Astrocyte of the hippocampus (primary cell): ENCODE data around the gene TBX19.

ENCODE experiments used
- DNase-seq: peaks from one replicate; pipeline ENCODE4 v3.0.0; 2011; ENCODE audit warnings: low read depth, low spot score

The TBX19 gene

GRCh38 chr1:168281603-168282325 lies 1.1 kb downstream of the TBX19 start:
- no peak for DNase-seq

GRCh38 chr1:168285521-168285790 lies 4.8 kb downstream of the TBX19 start:
- peak; percentile 60 for DNase-seq

- DNase-seq = no peak
Measured at GRCh38 chr1:168285971-168286927, 5.6 kb downstream of the TBX19 start.

DNA sequence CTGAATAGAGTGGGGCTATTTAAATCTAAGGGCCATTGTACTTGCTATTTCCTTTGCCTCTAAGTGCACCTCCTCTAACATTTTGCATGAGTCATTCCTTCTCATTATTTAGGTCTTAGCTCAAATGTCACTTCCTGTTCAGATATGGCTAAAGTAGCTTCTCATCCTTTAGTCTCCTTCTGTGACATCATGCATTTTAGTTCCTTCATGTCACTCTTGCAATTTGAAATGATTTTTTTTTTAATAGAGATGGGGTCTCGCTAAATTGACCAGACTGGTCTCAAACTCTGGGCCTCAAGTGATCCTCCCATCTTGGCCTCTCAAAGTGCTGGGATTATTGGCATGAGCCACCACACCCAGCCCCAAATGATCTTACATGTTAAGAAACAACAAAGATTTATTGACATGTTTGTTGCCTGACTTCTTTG lies 6.6 kb downstream of the TBX19 start:
- DNase-seq = peak; percentile 32

- no peak for DNase-seq
Measured at GRCh38 chr1:168288311-168289052, 7.8 kb downstream of the TBX19 start.

DNA sequence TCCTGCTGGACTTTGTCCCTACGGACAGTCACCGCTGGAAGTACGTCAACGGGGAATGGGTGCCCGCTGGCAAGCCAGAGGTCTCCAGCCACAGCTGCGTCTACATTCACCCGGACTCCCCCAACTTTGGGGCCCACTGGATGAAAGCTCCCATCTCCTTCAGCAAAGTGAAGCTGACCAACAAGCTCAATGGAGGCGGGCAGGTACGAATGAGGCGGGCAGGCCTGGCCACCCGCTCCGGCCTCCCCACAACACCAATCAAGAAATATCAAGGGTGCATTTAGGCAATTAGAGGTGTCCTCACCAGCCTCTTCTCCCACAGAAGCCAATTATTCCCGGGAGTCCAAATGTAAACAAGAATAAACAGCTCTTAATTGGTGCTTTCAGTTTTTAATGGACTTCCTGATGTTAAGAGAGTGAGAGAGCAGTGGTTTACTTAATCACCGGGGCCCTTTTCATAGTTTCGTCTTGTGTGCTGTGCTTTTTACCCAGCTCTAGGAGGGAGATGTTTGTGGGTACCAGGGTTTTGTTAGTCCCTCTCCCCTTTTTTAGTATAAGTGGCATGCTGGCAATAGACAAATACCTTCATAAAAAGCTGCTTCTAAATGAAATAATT lies 10.7 kb downstream of the TBX19 start:
- no peak for DNase-seq

GRCh38 chr1:168293356-168293755 lies 12.7 kb downstream of the TBX19 start:
- DNase-seq = no peak

DNA sequence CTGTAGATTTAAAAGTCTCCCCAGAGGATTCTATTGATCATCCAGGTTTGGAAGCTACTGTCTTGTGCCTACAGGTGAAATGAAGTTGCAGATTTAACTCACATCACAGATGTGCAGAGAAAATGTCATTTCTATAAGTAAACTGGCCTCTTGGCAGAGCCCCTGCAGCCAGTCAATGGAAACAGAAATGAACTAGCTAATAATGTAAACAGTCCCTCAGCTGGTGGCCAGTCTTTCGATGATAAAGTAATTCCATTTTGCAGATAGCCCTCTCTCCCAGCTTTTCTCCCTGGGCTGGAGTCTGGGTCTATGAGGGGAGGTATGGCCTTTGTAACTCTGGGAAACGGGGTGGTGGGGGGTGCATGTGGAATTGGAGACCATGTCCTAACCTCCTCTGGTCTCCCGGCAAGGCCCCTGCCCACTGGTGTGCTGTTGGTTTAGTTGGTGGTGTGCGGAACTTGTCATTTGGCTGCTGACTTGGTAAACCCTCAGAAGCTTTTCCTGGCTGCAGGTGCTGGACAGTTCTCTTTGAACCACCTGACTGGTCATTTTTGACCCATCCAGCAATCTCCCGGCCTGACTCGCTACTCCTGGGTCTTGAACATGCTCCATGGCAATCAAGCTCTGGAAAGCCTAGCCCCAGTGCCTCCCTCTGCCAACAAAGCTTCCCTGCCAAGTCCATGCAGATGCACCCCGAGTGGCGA lies 14.9 kb downstream of the TBX19 start:
- no peak for DNase-seq

DNA sequence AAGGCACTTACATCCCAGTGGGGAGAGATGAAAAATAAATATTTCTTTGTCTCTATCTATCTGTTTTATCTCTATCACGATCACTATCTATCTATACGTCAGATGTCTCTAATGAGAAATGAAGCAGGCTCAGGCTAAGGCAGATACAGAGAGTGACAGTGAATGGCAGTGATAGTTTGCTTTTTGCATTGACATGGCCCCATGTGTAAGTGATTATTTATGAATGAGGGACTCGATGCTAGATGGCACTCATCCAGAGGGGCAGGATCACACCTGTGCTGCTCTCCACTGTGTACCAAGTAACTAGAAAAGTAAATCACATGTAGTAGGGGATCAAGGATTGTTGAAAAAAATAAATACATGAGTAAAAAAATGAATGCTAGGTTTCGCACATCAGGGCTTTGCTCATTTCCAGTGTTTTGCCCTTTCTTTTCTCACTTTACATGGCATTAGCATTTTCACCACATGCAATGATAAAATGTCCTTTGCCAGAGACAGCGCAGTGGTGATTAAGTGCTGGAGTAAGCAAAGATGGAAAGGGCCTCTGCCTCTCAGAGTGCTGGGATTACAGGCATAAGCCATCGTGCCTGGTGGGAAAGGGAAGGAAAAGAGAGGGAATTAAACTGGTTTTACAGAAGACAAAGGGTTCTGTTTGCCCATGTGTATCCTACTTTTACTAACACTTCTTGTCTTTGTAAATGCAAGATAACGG lies 16.5 kb downstream of the TBX19 start:
- DNase-seq = no peak

- no peak for DNase-seq
Measured at GRCh38 chr1:168298446-168298845, 17.8 kb downstream of the TBX19 start.

DNA sequence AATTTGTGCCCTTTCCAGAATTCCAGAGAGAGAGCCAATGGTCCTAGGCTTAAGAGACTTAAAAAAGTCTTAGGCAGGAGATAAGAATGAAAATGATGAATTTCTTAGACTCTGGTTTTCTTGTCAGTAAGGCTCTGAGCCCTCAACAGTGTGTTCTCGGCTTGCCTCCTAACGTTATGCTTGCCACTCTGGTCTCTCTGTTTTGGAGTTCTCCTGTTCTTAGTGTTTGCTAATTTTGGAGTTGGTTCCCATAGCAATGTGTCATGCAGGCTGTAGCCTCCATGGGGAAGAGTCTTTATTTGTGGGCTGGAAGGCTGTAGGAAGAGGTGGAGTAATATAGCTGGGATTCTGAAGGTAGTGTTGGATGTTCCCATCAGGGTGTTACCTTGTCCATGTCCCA lies 19.9 kb downstream of the TBX19 start:
- no peak for DNase-seq

- DNase-seq = peak; percentile 79
Measured at GRCh38 chr1:168301664-168302320, 21.1 kb downstream of the TBX19 start.

DNA sequence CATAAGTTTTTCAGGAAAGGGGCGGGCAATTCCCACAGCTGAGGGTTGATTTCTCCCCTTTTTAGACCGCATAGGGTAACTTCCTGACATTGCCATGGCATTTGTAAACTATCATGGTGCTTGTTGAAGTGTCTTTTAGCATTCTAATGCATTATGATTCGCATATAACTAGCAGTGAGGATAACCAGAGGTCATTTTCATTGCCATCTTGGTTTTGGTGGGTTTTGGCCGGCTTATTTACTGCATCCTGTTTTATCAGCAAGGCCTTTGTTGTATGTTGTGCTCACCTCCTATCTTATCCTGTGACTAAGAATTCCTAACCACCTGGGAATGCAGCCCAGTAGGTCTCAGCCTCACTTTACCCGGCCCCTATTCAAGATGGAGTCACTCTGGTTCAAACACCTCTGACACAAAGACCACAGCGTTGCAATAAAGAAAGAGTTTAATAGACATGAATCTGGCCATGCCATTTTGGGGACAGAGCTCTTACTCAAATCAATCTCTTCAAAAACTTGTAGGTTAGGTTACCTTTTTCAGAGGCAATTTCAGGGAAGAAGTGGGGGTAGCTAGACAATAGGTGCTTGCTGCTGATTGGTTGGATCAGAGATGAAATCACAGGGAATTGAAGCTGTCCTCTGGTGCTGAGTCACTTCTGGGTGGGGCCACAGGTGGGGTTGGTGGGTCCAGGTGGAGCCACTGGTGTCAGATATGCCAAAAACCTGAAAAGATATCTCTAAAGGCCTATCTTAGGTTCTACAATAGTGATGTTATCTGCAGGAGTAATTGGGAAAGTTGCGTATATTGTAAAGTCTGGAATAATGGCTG lies 23.3 kb downstream of the TBX19 start:
- no peak for DNase-seq

DNA sequence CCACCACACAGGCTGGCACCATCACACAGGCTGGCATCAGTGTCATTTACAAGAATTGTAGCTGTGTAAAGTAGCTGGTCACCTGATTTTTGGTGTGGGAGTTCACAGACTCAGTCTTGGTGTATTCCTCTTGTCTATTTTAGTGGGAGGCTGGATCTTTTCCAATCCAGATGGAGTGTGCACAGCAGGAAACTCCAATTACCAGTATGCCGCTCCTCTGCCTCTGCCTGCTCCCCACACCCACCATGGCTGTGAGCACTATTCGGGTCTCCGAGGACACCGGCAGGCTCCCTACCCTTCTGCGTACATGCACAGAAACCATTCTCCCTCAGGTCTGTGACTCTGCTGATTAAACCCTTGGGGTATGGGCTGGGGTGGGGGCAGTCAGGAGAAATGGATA lies 24.2 kb downstream of the TBX19 start:
- DNase-seq = no peak

GRCh38 chr1:168312718-168313604 lies 32.3 kb downstream of the TBX19 start:
- peak; percentile 10 for DNase-seq

DNA sequence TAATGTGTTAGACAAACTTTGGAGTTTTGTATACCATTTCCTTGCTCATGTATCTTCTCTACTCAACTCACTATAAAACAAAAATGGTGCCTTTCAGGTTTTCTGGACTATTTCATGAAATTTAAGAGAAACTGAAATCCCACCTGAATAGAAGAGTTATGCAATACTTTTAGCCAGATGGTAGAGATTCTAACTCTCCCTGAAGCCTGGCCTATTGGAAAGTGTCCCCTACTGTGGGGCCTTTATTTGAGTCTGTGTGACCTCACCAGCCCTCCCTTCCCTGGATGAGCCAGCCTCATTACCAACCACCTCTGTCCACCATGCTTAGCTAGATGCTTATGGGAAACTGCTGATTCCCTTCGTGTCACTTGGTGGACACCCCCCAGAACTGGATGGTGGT lies 35.5 kb downstream of the TBX19 start:
- DNase-seq = no peak

- no peak for DNase-seq
Measured at GRCh38 chr1:168317309-168317708, 36.6 kb downstream of the TBX19 start.

DNA sequence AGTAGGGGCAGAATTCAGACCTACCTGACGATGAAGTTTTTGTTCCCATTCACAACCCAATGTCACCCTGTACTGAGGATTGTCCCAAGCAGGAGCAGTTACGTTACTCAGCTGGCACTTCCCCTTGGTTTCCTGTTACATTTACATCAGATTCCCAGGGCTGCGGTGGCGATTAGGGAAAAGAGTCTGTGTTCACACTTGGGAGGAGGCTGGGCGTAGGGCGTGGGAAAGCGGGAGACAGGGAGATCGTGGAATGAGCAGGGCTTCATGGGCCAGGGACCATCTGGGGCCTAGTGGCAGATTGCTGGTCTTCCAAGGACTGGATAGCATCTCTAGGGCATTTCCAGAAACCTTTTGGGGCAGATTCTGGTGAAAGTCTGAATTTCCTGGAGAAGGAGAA lies 39.0 kb downstream of the TBX19 start:
- no peak for DNase-seq
